ENCODE data around the gene RAD51B.

Gene RAD51B

DNA sequence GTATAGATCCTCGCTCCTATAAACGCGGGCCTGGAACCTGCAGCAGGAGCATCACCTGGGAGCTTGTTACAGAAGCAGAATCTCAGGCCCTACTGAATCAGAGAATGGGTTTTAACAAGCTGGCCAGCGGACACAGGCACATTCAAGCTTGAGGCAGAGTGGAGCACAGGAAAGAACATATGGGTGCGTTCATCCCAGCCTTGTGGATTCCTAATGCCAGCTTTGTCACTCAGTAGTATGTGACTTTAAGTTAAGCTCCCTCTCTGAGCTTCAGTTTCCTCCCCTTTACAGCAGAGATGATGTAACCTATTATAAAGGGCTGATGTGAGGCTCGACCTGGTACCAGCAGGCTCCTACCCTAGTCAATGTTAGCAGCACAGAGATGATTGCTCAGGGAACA lies 768.4 kb downstream of the RAD51B start:
- Mint-ChIP-seq H3K27me3 (no peaks in the 10 kb centered on the region), H3K27ac (no peak overlapping the region)

DNA sequence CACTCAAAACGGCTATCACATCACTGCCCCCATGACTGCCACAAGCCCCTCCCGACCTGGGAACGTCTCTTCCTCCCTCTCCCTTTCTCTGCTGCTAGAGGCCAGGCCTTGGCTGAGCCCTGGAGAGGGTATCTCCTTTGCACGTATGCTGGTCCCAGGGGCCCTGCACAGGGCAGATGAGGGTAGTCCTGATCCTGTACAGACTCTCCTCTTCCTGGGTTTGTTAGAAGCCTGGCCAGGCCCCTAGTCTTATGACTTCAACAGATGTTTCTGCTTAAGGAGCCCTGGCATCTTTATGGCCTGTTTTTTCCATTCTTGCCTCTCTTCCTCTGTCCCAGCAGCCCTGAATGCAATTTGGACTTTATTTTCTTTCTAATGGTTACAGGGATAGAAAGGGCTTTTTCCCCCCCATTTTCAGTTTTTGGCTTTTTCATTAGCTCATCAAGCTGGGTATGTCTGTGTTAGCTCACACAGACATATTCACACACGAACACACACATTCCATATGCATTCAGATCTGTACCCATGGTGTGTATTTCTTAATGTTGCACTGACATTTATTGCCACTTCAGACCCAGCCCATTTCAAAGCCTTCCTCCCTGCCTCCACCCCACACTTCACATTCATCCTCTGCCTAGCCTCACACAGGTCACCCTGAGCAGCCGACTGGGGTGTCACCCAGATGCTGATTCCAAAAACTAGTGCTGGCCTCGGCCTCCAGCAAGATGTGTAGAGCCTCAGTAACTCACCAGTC lies 770.0 kb downstream of the RAD51B start:
- DNase-seq (no peak), ATAC-seq (replicated peaks) (no peak)
- peaks cover 5 to 9% of the 10 kb centered on the region in 2 donors for H3K4me1 Mint-ChIP-seq (ENCODE audit: low read depth in 2 of 2)
- H3K36me3 Mint-ChIP-seq (ENCODE audit: insufficient read depth) = no peaks in the 10 kb centered on the region
- no peaks in the 10 kb centered on the region for H3K9me3 Mint-ChIP-seq
- H3K27me3 Mint-ChIP-seq = no peaks in the 10 kb centered on the region
- H3K4me3 Mint-ChIP-seq = no peak overlapping the region
- H3K27ac Mint-ChIP-seq = peak overlapping the region in 1 of 2 donors; percentile 35

More for the DNA sequence above, 768.4 kb downstream of the RAD51B start:
- no peak for DNase-seq
- peaks cover 0 to 3% of the 10 kb centered on the region in 2 donors for H3K4me1 Mint-ChIP-seq (ENCODE audit: low read depth in 2 of 2)
- no peaks in the 10 kb centered on the region for H3K9me3 Mint-ChIP-seq
- no peaks in the 10 kb centered on the region for H3K36me3 Mint-ChIP-seq (ENCODE audit: insufficient read depth)
- H3K4me3 Mint-ChIP-seq = no peak overlapping the region
- no peak for ATAC-seq (replicated peaks)

DNA sequence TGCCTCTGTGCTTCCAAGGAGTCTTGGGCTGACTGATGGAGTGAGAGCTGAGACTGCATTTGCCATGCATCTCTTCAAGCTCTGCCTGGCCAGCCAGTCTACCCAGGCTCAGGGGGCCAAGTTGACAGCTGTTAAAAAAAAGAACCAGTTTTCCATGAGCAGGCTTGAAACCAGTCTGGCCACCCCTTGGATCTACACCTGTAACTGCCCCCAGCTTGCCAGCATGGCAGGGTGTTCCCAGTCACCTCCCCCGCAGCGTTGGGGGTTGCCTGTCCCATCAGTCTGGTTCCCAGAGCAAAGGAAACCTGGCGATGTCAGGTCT lies 770.6 kb downstream of the RAD51B start:
- Mint-ChIP-seq H3K36me3 (ENCODE audit: insufficient read depth) (no peaks in the 10 kb centered on the region), H3K27me3 (no peaks in the 10 kb centered on the region), H3K9me3 (no peaks in the 10 kb centered on the region), H3K4me1 (ENCODE audit: low read depth in 2 of 2) (peaks cover 5 to 9% of the 10 kb centered on the region in 2 donors), H3K4me3 (no peak overlapping the region), H3K27ac (no peak overlapping the region)
- ATAC-seq (replicated peaks) (no peak), DNase-seq (no peak)

DNA sequence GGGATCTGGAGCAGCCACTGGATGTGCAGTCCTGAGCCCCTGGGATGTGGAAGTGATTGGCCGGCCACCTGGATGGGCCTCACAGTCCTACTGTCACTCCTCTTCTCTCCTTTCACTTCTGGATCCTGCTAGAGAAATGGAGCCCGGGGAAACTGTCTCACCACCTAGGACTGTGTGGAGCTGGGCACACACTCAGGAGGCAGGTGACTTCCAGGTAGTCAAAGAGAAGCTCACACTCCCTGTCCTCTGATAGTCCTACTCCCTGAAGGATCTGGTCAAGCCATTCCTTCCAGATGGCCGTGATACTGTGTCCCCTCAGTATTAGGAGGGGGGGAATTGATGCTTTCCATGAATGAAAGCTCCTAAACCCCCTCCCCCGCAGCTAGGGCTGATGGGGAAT lies 772.2 kb downstream of the RAD51B start:
- ATAC-seq (replicated peaks) (no peak), DNase-seq (no peak)
- no peak overlapping the region for H3K4me3 Mint-ChIP-seq
- H3K9me3 Mint-ChIP-seq = no peaks in the 10 kb centered on the region
- H3K36me3 Mint-ChIP-seq (ENCODE audit: insufficient read depth) = no peaks in the 10 kb centered on the region
- H3K4me1 Mint-ChIP-seq (ENCODE audit: low read depth in 2 of 2) = peaks cover 5 to 9% of the 10 kb centered on the region in 2 donors
- H3K27ac Mint-ChIP-seq = peak overlapping the region in 1 of 2 donors; percentile 15
- H3K27me3 Mint-ChIP-seq = no peaks in the 10 kb centered on the region

DNA sequence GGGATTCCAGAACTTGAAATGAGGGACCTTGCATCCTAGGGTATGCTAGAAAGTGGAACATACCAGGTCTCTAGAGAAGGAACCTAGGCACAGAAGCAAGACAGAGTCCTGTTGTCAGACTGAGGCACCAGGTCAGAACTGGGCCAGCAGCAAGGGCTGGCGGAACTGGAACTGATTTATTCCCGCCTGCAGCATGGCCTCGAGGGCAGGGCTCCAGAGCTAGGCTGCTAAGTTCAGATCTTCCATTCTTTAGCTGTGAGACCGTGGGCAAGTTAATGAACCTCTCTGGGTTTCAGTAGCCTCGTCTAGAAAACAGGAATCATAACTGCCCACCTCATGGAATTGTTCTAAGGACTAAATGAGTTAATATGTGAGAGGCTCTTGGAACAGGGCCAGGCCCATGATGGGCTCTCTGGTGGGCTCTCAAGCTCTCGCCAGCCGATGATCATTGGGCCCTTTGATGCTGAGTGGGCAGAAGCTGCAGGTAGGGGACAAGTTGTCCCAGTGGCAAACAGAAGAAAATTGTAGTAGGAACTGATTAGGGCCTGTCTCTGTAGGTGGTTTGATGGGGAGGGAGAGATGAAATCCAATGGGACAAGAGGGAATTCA lies 773.5 kb downstream of the RAD51B start:
- Mint-ChIP-seq H3K27ac (peak overlapping the region in 1 of 2 donors; percentile 85), H3K9me3 (no peaks in the 10 kb centered on the region), H3K27me3 (no peaks in the 10 kb centered on the region), H3K4me3 (no peak overlapping the region), H3K36me3 (ENCODE audit: insufficient read depth) (no peaks in the 10 kb centered on the region), H3K4me1 (ENCODE audit: low read depth in 2 of 2) (peaks cover 5 to 9% of the 10 kb centered on the region in 2 donors)
- ATAC-seq (replicated peaks) (no peak), DNase-seq (no peak)

DNA sequence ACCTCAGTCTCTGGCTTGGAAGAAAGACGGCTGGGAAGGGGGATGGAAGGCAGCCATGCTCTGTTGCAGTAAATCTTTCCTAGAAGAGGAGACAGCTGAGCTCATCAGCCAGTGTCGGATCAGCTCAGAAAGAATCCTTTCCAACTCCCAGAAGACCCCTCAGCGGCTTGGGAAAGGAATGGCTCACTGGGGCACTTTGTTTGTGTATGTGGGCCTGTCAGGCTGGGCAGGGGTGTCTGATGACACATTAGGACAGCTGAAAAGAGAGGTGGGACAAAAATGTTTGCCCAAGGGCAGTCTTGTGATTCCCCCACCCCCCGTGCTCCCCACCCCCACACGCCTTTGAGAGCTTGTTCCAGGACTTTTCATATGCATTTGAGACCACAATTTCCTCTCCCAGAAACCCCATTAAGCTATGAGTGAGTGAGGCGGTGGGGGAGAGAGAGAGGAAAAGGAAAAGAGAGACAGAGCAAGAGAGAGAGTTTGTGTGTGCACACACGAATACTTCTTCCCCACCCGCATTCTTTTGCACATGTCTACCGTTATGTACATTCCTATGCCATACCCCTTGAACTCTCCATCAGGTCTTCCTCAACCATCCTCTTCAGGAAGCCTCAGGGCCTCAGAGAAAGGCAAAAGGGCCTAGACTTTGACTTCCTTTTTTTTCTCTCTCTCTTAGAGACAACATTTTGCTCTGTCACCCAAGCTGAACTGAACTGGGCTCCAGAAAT lies 774.4 kb downstream of the RAD51B start:
- no peak for DNase-seq
- no peak for ATAC-seq (replicated peaks)
- no peaks in the 10 kb centered on the region for H3K9me3 Mint-ChIP-seq

DNA sequence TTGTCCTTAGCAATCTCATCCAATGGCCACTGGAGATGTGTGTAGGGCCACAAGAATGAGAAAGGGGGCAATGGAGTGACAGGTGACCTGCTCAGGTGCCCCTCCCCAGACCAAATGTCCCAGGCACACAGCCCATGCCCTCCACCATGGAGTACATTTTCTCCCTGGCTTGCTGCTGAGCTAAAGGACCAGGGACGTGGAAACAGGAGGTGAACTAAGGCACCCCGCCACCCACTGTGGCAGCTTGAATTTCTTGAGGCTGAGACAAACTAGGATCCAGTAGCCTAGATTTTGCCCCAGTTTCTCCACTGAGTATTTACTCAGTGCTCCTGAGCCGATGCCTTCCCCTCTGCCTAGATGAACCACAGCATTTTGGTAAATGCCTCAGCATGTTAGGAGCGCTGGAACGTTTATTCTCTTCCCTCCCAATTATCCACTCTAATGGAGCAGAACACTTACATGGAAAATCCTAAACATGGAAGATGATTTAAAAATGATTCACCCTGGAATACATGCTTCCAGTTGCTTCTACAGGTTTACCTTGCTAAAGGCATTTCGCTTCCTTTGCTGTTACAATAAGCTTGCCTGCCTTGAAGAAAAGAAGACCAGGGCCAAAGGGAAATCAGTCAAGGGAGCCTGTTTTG lies 775.3 kb downstream of the RAD51B start:
- Mint-ChIP-seq H3K36me3 (ENCODE audit: insufficient read depth) (no peaks in the 10 kb centered on the region), H3K4me1 (ENCODE audit: low read depth in 2 of 2) (peaks cover 5 to 9% of the 10 kb centered on the region in 2 donors), H3K4me3 (no peak overlapping the region), H3K9me3 (no peaks in the 10 kb centered on the region), H3K27ac (peak overlapping the region in 1 of 2 donors; percentile 85), H3K27me3 (no peaks in the 10 kb centered on the region)
- ATAC-seq (replicated peaks) = no peak
- no peak for DNase-seq

More for the DNA sequence above, 774.4 kb downstream of the RAD51B start:
- Mint-ChIP-seq H3K27me3 (no peaks in the 10 kb centered on the region), H3K4me3 (no peak overlapping the region), H3K36me3 (ENCODE audit: insufficient read depth) (no peaks in the 10 kb centered on the region), H3K4me1 (ENCODE audit: low read depth in 2 of 2) (peaks cover 5 to 9% of the 10 kb centered on the region in 2 donors), H3K27ac (peak overlapping the region in 1 of 2 donors; percentile 85)

DNA sequence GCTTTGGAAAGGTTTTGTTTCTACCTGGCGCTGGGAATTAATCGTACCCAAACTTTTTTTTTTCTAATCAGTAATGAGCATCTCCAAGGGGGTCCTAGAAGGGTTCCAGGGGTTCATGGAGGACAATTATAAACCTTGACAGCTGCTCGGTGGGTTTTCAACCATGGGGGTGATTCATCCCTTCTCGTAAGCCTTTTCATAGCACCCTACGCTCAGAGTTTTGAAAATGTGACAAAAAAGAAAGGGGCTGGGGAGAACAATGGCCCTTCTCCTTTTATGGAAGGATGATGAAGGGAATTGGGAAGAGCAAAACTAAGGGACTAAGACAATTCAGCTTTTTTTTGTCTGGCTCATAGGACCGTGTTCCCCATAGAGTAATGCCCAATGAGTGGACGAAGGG lies 776.6 kb downstream of the RAD51B start:
- Mint-ChIP-seq H3K4me3 (no peak overlapping the region), H3K9me3 (no peaks in the 10 kb centered on the region), H3K27me3 (no peaks in the 10 kb centered on the region), H3K27ac (no peak overlapping the region), H3K36me3 (ENCODE audit: insufficient read depth) (no peaks in the 10 kb centered on the region), H3K4me1 (ENCODE audit: low read depth in 2 of 2) (peaks cover 5 to 9% of the 10 kb centered on the region in 2 donors)
- ATAC-seq (replicated peaks) (no peak), DNase-seq (no peak)

DNA sequence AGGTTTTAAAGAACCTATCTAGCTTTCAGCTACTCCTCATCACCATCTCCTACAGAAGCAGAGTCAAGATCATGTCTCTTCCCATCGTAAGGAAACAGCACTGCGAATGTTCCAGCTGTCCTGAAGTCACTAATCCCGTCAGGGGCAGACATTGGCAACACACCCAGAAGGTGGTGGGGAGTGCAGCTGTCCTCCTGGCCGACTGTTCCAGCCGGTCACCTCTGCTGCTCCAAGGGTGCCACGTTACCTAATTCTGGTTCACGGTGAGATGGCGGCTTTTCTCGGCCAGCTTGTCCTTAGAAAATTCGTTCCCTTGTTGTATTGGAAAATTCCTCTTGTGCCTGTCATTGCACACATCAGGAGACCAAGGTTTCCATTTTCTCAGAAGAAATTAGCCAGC lies 777.1 kb downstream of the RAD51B start:
- ATAC-seq (replicated peaks) = no peak

DNA sequence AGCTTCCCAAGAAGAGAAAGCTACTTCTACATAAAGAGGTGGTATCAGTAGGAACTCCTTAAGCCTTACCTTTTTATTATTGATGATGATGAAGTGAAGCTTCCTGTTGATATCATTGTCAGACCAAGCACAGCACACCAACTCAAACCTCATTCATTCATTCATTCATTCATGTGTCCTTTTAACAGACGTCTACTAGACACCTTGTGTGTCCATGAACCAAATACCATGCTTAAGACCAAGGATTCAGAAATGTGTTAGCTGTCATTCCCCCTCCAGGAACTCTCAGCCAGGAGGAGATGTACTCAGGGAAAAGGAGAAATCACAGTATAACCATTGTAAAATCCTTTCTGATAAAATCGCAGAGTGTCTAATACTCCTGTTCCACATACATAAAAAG lies 778.5 kb downstream of the RAD51B start:
- Mint-ChIP-seq H3K36me3 (ENCODE audit: insufficient read depth) (no peaks in the 10 kb centered on the region), H3K27me3 (no peaks in the 10 kb centered on the region), H3K27ac (no peak overlapping the region), H3K9me3 (no peaks in the 10 kb centered on the region), H3K4me3 (no peak overlapping the region), H3K4me1 (ENCODE audit: low read depth in 2 of 2) (peaks cover 5 to 6% of the 10 kb centered on the region in 2 donors)
- DNase-seq = no peak
- ATAC-seq (replicated peaks) = no peak

More for the DNA sequence above, 777.1 kb downstream of the RAD51B start:
- Mint-ChIP-seq H3K4me1 (ENCODE audit: low read depth in 2 of 2) (peaks cover 5 to 6% of the 10 kb centered on the region in 2 donors), H3K27me3 (no peaks in the 10 kb centered on the region), H3K27ac (no peak overlapping the region), H3K9me3 (no peaks in the 10 kb centered on the region), H3K4me3 (no peak overlapping the region), H3K36me3 (ENCODE audit: insufficient read depth) (no peaks in the 10 kb centered on the region)
- no peak for DNase-seq

DNA sequence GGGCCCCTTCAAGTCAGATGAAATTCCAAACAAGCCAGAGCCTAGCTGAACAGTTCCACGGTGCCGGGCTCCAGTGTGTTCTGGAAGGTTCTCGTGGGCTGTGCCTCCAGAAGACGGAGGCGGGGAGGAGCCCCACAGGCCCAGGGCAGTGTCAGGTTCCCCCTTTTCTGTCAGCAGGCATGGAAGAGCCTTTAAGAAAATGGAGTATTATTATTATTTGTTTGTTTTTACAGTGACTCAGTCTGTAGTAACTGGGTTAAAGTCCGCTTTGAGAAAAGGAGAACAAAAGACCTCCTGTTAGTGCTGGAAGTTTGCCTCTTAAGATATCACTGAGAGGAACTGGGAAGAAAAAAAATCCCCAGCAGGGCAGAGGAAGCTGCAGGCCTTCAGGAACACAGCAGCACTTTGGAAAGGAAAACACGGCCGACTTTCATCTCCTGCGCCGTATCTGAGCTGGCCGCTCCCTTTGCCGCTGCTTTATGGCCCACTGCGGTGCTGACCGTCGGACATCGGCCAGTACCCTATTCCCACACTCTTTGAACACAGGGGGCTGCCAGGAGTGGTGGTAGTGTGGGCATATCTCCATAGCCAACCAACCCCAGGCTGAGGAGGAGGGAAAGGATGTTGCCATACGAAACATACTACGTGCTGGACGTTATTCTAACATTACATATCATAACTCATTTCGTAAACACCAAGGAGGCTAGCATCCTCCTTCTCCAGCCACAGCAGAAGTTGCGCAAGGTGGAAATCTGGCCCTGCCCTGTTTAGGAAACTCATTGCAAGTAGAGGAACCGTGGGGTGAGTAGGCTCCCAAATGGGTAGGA lies 779.3 kb downstream of the RAD51B start:
- no peaks in the 10 kb centered on the region for H3K9me3 Mint-ChIP-seq
- no peak overlapping the region for H3K4me3 Mint-ChIP-seq
- H3K27me3 Mint-ChIP-seq = no peaks in the 10 kb centered on the region
- H3K27ac Mint-ChIP-seq = peak overlapping the region in 1 of 2 donors; percentile 20
- no peaks in the 10 kb centered on the region for H3K36me3 Mint-ChIP-seq (ENCODE audit: insufficient read depth)
- no peak for DNase-seq
- peak; percentile 17 for ATAC-seq (replicated peaks)
- H3K4me1 Mint-ChIP-seq (ENCODE audit: low read depth in 2 of 2) = peaks cover 0 to 6% of the 10 kb centered on the region in 2 donors

DNA sequence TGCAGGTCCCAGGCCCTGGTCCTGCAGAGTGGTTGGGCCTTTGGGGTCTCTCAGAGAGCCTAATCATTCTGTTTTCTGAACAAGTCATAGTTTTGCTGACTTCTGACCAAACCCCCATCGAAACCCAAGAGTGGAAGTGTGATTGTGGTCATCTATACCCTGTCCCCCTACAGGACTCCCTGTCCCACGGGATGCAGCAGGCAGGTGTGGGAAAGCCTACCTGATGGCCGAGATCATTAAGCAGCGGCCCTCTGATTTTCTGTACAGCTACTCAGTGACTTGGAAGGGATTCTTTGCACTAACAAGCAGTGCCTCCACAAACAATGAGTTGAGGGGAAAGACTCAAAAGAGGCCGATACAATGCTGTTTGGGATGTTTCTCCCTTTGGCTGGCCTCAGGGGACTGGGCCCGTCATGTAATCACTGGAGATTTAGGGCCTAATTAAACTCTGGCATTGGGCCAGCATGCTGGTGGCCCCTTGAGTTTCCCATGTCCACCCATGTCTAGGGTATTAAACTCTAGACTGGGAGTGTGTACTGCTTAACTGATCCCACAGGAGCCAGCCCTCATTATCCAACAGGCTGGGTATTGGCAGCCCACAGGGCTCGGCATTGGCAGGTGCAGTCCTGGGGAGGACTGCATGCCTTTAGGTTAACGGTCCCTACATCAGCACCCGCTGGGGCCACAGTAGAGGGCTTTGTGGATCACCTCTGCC lies 780.5 kb downstream of the RAD51B start:
- Mint-ChIP-seq H3K4me1 (ENCODE audit: low read depth in 2 of 2) (no peaks in the 10 kb centered on the region), H3K36me3 (ENCODE audit: insufficient read depth) (no peaks in the 10 kb centered on the region), H3K27ac (no peak overlapping the region), H3K27me3 (no peaks in the 10 kb centered on the region), H3K4me3 (no peak overlapping the region), H3K9me3 (no peaks in the 10 kb centered on the region)
- no peak for DNase-seq
- no peak for ATAC-seq (replicated peaks)

Data from effector memory CD8-positive, alpha-beta T cell (primary cell).